Endothelial cell of umbilical vein (primary cell): ENCODE data around the gene CES1.

ENCODE experiments used
- CTCF ChIP-seq, 2 donors: IDR thresholded peaks; 1 replicate in 1 of 2; 2 replicates in 1 of 2; pipeline ENCODE4 v1.5.1; 2011; ENCODE audit warnings: low read length in 2 of 2, mild to moderate bottlenecking in 2 of 2, moderate library complexity in 2 of 2, control low read depth in 1 of 2, inconsistent platforms in 1 of 2, low read depth in 1 of 2; ENCODE audit not compliant: insufficient read depth in 1 of 2; ENCODE audit errors: extremely low read depth in 1 of 2
- EZH2 ChIP-seq: IDR thresholded peaks from 2 replicates; pipeline ENCODE4 v1.6.1; 2012; ENCODE audit warnings: borderline replicate concordance, low read depth, mild to moderate bottlenecking, moderate library complexity, low read length, inconsistent platforms; ENCODE audit not compliant: severe bottlenecking
- JUN ChIP-seq: IDR thresholded peaks from 2 replicates; pipeline ENCODE4 v1.6.1; 2011; ENCODE audit warnings: borderline replicate concordance, low read depth; ENCODE audit not compliant: insufficient read length, insufficient read depth
- MAX ChIP-seq: IDR thresholded peaks from 2 replicates; pipeline ENCODE4 v1.6.1; 2011; ENCODE audit not compliant: insufficient read depth, insufficient read length
- MYC ChIP-seq: IDR thresholded peaks from one replicate; pipeline ENCODE4 v1.6.1; 2011; ENCODE audit warnings: mild to moderate bottlenecking, low read depth, low read length
- POLR2A ChIP-seq: IDR thresholded peaks from 2 replicates; pipeline ENCODE4 v1.6.1; 2012; ENCODE audit warnings: low read depth, mild to moderate bottlenecking, control low read depth, low read length
- POLR2AphosphoS5 ChIP-seq: IDR thresholded peaks from 2 replicates; pipeline ENCODE4 v1.6.1; 2012; ENCODE audit warnings: low read depth, mild to moderate bottlenecking, control low read depth, low read length, moderate library complexity; ENCODE audit not compliant: insufficient read depth

GRCh38 chr16:55821210-55821609 is 11.7 kb downstream of the CES1 start:
- TF ChIP-seq POLR2A, result no peak
- no peak for TF ChIP-seq CTCF (IDR thresholded peaks at IDR 0.05; ENCODE audit: extremely low read depth in 1 of 2, insufficient read depth in 1 of 2, low read depth in 1 of 2, low read length in 2 of 2)
- TF ChIP-seq POLR2AphosphoS5, result no peak
- TF ChIP-seq EZH2, result no peak
- TF ChIP-seq MYC, result no peak
- no peak for TF ChIP-seq MAX
- no peak for TF ChIP-seq JUN
